Measurements from ENCODE around the gene AKAIN1.

Gene AKAIN1, protein sequence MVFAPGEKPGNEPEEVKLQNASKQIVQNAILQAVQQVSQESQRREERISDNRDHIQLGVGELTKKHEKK

DNA sequence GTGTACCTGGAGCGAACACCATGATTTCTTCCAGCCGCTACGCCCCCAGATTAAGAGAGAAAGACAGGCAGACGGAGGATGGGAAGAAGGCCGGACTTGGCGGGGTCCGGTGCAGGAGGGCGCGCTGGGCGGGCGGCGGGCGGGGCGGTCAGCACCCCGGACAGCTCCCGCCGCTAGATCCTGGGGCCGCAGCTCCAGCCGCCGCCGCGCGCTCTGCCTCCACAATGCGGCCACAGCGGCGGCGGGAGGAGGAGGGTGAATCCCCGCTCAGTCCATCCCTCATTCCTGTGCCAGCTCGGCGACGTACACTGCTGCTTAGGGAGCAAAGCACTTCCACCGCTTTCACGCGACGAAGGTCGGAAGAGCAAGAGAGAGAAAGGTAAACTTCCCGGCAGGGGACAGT, at the start of gene AKAIN1:
Gene AKAIN1 (minus strand): TSS at position 226 of the 403 bp plus-strand sequence. CDS start 204 bp downstream, at position 22.
- no peak for DNase-seq

DNA sequence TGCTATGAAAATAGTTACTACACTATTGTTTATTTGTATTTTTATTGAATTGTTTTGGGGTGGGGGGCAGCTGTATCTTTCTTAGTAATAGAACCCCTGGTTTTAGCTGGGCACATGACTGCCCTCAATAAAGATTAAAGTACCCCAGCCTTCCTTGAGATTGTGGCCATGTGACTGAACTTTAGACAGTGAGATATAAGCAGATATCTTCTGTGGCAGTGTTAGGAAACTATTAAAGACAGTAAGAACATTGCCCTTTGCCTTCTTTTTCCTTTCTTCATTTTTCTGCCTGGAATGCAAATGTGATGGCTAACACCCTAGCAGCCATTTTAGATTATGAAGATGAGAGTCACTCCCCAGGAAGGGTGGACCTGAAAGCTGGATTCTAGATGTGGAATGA, 47.9 kb upstream of the AKAIN1 start:
- DNase-seq, result no peak

- no peak for DNase-seq
Measured at GRCh38 chr18:5239447-5239846, 42.4 kb upstream of the AKAIN1 start.

GRCh38 chr18:5238371-5238976, 41.4 kb upstream of the AKAIN1 start:
- DNase-seq, result no peak

GRCh38 chr18:5237723-5238370, 40.8 kb upstream of the AKAIN1 start:
- DNase-seq, result no peak

- DNase-seq, result no peak
Measured at GRCh38 chr18:5237083-5237722, 40.1 kb upstream of the AKAIN1 start.

DNA sequence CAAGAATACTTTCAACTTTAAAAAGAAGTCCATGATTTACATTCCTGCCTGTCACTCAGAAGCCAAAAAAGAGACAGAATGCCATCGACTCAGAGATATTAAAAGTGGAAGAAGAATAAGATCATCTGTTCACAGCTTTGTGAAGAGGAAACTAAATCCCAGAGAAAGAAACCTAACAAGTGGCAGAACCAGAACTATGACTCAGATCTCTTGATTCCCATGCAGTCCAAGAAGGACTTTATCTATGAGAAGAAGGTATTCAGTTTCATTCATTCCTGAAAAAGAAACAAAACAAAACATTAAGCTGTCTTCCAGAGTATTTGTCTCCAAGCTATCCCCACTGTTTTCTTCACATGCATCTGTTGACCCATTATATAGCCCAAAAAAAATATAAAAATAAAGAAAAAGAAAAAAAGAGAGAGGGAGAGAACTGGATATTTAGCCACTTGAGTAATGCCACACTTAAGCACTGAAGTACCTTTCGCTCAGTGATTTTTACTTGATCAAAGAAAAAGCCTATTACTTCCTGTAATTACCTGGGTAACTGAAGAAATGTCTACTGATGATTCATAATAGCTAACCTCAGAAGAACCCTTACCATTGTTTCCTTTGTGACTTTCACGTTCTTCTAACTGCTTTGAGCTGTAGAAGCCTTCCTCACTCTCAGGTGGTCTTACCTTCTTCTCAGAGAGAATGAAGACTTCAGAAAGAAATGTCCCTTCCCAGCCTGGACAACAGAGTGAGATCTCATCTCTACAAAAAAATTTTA, 17.7 kb upstream of the AKAIN1 start:
- no peak for DNase-seq

GRCh38 chr18:5207471-5208150, 10.6 kb upstream of the AKAIN1 start:
- no peak for DNase-seq

DNA sequence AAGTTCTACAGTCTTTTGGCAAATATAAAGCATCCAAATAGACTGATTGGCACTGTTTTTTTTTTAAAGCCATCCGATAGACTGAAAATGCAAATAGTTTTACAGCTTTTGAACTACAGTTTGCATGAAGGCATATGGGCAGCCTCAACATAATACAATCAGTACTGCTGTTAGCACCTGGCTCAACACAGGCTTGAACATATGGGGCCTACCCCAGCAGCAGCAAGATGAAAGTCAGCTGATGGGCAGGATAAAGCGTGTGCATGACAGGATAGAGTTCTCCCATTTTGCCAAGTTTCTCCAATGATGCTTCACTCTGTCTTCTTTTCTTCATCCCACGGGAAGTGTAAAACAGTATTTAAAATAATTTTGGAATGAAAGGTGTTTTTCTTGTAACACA, 1.3 kb upstream of the AKAIN1 start:
- DNase-seq, result no peak

DNA sequence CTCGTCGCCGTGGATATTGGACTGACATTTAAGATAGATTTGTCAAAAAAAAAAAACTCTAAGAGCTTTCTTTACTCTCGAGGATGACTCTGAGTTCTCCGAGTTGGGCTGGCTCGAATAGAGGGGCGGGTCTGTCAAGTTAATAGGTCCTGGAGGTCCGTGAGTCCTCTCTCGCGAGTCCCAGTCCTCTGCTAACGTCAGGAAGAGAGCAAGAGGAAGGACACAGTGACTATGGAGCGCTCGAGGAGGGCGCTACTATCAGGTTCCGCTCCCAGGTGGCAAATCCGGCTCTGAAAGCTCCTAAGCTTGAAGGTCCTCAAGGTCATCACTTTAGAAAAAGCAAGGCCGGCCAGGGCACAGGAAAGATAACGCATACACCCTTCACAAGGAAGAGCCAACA, 404 bp upstream of the AKAIN1 start:
- no peak for DNase-seq

GRCh38 chr18:5196253-5197031, 615 bp downstream of the AKAIN1 start:
- no peak for DNase-seq

GRCh38 chr18:5195656-5196055, 1.4 kb downstream of the AKAIN1 start:
- no peak for DNase-seq

DNA sequence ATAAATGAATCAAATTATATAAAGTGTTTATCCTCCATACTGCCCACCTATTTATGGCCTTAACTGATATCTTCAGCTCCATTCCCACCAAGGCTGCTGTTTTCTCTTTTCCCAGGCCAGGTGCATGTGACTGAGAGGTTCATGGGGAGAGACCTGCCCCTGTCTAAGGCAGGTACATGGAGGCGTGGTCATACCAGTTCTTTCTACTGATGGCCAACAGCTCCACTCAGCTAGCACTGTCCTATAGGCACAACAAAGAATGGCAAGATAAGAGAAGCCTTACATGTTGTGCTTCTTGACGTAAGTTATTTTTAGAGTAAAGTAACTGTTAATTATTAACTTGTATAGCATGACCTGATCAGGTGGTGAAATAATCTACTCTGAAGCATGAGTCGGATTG, 16.8 kb downstream of the AKAIN1 start:
- no peak for DNase-seq

DNA sequence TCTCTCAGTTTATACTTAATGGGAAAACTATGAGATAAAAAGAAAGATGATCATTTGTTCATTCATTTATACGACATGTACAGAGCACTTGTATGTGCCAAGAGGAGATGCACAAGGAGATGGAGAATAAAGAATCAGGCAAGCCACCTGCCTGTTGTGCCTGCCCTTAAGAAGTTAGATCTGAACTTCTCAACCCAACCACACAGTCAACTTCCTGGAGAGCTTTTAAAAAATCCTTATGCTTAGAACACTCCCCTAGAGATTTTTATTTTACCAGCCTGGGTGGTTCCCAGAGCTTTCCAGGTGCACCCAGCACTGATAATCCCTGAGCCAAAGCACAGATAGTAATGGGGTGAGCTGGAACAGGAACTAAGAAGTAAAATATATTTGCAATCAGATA, 18.5 kb downstream of the AKAIN1 start:
- no peak for DNase-seq

DNA sequence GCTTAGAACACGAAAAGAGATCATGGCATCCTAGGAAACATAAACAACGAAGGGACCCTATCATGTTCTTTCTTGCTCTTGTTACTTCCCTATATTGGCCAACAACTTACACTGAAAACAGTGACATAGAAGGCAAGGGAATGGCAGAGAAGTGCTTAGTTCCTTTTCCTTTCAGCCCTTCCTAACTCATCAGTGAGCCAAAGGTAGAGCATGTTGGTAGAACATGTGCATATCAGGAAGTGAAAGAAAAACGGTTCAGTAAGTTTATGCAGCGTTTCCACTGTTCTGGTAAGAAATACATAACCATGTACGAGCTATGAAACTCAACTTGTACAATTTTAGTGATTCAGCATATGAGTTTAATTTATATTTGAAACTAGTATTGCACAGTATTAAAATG, 21.7 kb downstream of the AKAIN1 start:
- DNase-seq, result no peak

GRCh38 chr18:5173646-5174045, 23.4 kb downstream of the AKAIN1 start:
- DNase-seq, result no peak

GRCh38 chr18:5173236-5173635, 23.8 kb downstream of the AKAIN1 start:
- no peak for DNase-seq

- no peak for DNase-seq
Measured at GRCh38 chr18:5167831-5168230, 29.2 kb downstream of the AKAIN1 start.

DNA sequence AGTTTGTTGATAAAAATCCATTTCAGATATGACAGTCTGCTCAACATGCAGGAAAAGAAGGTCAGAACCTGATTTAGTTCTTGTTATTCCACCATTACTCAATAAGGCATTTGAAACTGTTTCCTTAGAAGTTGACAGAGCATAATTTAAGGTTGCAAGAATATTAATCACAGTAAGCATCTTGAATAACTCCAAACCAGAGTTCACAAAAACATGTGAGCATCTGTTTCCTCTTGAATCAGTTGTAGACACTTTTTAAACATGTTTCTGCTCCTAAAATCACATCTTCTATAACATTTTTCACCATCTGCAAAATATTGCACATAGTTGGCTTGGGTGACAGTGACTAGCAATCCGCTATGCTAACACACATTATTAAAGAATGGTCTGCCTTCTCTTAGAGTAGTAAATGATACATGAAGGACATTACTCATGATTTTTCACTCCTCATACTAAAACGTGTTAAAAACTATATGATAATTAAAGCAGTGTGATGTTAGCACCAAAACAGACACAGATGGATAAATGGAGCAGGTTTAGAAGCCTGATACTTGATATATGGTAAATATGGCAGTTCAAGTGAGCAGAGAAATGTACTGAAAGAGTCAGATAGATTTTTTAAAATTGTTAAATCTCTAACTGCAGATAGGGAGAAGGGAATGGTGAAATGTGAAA, 30.3 kb downstream of the AKAIN1 start:
- no peak for DNase-seq

DNA sequence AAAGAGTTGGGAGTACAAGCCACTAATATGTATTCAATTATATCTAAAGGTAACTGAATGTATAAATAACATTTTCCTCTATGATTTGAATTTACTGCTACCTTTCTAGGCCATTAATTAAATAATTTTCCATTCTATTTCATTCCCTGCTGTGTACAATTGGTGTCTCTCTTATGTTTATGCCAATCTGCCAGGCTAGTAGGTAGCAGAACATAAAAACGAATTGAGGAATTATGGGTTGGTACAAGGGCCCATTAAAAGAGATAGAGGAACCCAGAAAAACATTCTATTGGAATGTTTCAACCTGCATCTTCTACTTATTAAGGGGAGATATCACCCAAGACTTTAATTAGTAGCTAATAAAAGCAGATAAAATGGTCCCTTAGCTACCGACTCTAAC, 32.2 kb downstream of the AKAIN1 start:
- no peak for DNase-seq

DNA sequence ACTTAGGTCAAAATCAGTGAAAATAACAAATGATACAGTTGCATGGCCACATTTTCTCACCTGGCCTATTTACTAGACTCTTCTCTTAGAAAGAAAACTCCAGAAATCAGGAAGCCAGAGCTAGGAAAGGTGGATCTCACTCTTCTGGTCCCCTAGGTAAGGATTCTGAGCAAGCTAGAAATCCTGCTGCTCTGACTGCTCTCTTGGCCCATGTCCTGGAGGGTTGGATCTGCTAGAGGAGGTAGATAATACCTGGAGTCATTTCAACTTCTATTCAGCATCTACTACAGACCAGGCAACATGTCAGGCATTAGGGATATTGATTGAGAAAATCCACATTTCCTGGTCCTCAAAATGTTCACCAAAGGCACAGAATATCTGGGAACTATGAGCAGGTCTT, 34.9 kb downstream of the AKAIN1 start:
- DNase-seq, result no peak

GRCh38 chr18:5159080-5159479, 38.0 kb downstream of the AKAIN1 start:
- DNase-seq, result no peak
